HEK293T (cell line): ENCODE data around the gene B3GNT5.

ENCODE experiments used
- ARNT ChIP-seq: fragments of 450-650 bp; IDR thresholded peaks from 2 replicates; pipeline ENCODE4 v1.6.1; 2017; ENCODE audit warnings: mild to moderate bottlenecking
- BHLHE40 ChIP-seq: fragments of 450-650 bp; IDR thresholded peaks from 2 replicates; pipeline ENCODE4 v1.6.1; 2016; ENCODE audit warnings: mild to moderate bottlenecking, moderate library complexity, borderline replicate concordance
- CTBP1 ChIP-seq: fragments of 450-650 bp; IDR thresholded peaks from 2 replicates; pipeline ENCODE4 v1.6.1; 2016; ENCODE audit warnings: borderline replicate concordance
- ELF4 ChIP-seq: fragments of 450-650 bp; IDR thresholded peaks from 2 replicates; pipeline ENCODE4 v1.6.1; 2017; ENCODE audit warnings: antibody characterized with exemption
- FOXK2 ChIP-seq: fragments of 450-650 bp; IDR thresholded peaks from 2 replicates; pipeline ENCODE4 v1.6.1; 2016; ENCODE audit warnings: mild to moderate bottlenecking
- FOXM1 ChIP-seq: fragments of 450-650 bp; IDR thresholded peaks from 2 replicates; pipeline ENCODE4 v1.6.1; 2017; ENCODE audit warnings: mild to moderate bottlenecking, borderline replicate concordance
- HDGF ChIP-seq: fragments of 450-650 bp; IDR thresholded peaks from 2 replicates; pipeline ENCODE4 v1.6.1; 2017; ENCODE audit warnings: antibody characterized with exemption, borderline replicate concordance
- L3MBTL2 ChIP-seq: fragments of 450-650 bp; conservative IDR thresholded peaks from 2 replicates; pipeline ENCODE4 v1.6.1; 2016; ENCODE audit warnings: mild to moderate bottlenecking
- NFRKB ChIP-seq: fragments of 450-650 bp; IDR thresholded peaks from 2 replicates; pipeline ENCODE4 v1.6.1; 2016; ENCODE audit warnings: mild to moderate bottlenecking, moderate library complexity
- PKNOX1 ChIP-seq: fragments of 450-650 bp; IDR thresholded peaks from 2 replicates; pipeline ENCODE4 v1.6.1; 2016
- SUZ12 ChIP-seq: fragments of 450-650 bp; IDR thresholded peaks from 2 replicates; pipeline ENCODE4 v1.6.1; 2016; ENCODE audit warnings: mild to moderate bottlenecking
- TARDBP ChIP-seq: fragments of 450-650 bp; IDR thresholded peaks from 2 replicates; pipeline ENCODE4 v1.6.1; 2016
- ZNF384 ChIP-seq: fragments of 450-650 bp; IDR thresholded peaks from 2 replicates; pipeline ENCODE4 v1.6.1; 2016

DNA sequence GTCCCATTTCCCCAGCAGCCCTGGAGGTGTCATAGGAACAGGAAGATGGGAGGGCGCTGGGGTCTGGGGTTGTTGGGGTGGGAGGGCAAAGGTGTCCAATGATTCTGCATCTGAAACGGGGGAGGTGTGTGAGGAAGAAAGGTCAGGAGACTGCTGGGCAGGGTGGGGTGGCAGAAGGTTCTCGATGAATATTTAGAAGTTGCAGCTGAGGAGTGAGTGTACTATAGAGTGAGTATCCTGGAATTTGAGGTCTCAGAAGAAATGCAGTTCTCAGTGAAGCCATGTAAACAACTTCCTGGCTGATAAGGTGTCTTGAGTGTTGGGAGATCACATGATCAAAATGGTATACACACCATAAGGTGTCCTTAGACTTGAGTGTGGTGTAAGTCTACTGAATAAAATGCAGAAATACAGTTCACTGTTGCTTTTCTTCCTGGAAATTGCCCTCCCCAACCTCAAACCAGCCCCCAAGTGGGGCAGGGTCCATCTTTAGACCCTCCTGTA is 9.9 kb downstream of the B3GNT5 start:
- TF ChIP-seq BHLHE40 = no peak
- no peak for TF ChIP-seq CTBP1
- no peak for TF ChIP-seq FOXM1
- no peak for TF ChIP-seq ZNF384
- no peak for TF ChIP-seq FOXK2
- no peak for TF ChIP-seq L3MBTL2
- no peak for TF ChIP-seq NFRKB
- no peak for TF ChIP-seq SUZ12
- no peak for TF ChIP-seq TARDBP
- no peak for TF ChIP-seq ARNT
- TF ChIP-seq PKNOX1 = no peak
- no peak for TF ChIP-seq HDGF
- TF ChIP-seq ELF4 = no peak
